Activated CD8-positive, alpha-beta T cell treated with anti-CD3 and anti-CD28 coated beads for 36 hours (primary cell): ENCODE data around the gene SLC25A18. TPM values are rescaled to one million over a fixed set of nuclear protein-coding genes. Genes with fewer than 3 reads are reported as not detected.
"Not testable (repeated sequence)": the region's sequence is repeated elsewhere in the genome, so short reads cannot be mapped to it uniquely, and the experiment has no call there.

Experiments used
- ATAC-seq: fragments of 200-7000 bp; cut with Tn5 transposase; one replicate; pipeline ENCODE4 v1.10.0; 2021; ENCODE audit warnings: mild to moderate bottlenecking, moderate library complexity
- CTCF ChIA-PET: fragments of 350-600 bp; sonication (Branson Sonifier 250); formaldehyde crosslinking; loops from one replicate; lab custom pipeline; 2021; ENCODE audit warnings: antibody characterized with exemption; lab: Charles Lee
- POLR2A ChIA-PET: fragments of 350-600 bp; sonication (Branson Sonifier 250); formaldehyde crosslinking; loops from one replicate; lab custom pipeline; 2021; ENCODE audit warnings: antibody characterized with exemption; lab: Charles Lee
- DNase-seq: peaks from one replicate; pipeline ENCODE4 v3.0.0-alpha.2; 2020
- H3K27ac Mint-ChIP-seq: one replicate; pipeline ENCODE4 v1.8.0; 2021; ENCODE audit warnings: mild to moderate bottlenecking, mixed read lengths
- H3K27me3 Mint-ChIP-seq: one replicate; pipeline ENCODE4 v1.8.0; 2021; ENCODE audit warnings: mixed read lengths
- H3K36me3 Mint-ChIP-seq: one replicate; pipeline ENCODE4 v1.8.0; 2021; ENCODE audit warnings: low read depth, mixed read lengths
- H3K4me1 Mint-ChIP-seq: one replicate; pipeline ENCODE4 v1.8.0; 2021; ENCODE audit warnings: low read depth, mixed read lengths
- H3K4me3 Mint-ChIP-seq: one replicate; pipeline ENCODE4 v1.8.0; 2021; ENCODE audit warnings: mild to moderate bottlenecking, moderate library complexity, mixed read lengths
- H3K9me3 Mint-ChIP-seq: one replicate; pipeline ENCODE4 v1.8.0; 2021; ENCODE audit warnings: mixed read lengths
- CTCF ChIP-seq: fragments of 200-600 bp; IDR thresholded peaks from one replicate; pipeline ENCODE4 v1.8.0; 2022; ENCODE audit warnings: antibody characterized with exemption, mild to moderate bottlenecking
- intact Hi-C: fragments of 100-400 bp; cut with micrococcal nuclease; formaldehyde crosslinking; loops from one replicate; pipeline ENCODE4 v1.10.0; 2022
- total RNA-seq, 2 experiments: library from RNA; stranded (reverse); gene quantifications; one replicate each; pipeline ENCODE4 v1.2.3, GENCODE V29; 2021

Gene SLC25A18
- total RNA-seq, 2 experiments from 2014 or later = not detected

GRCh38 chr22:17552737-17553136 lies 10.6 kb upstream of the SLC25A18 start:
- Mint-ChIP-seq H3K4me1 (no peaks in the 10 kb centered on the region), H3K4me3 (no peak overlapping the region), H3K9me3 (no peaks in the 10 kb centered on the region), H3K27me3 (no peaks in the 10 kb centered on the region), H3K36me3 (no peaks in the 10 kb centered on the region), H3K27ac (no peak overlapping the region)
- ChIA-PET CTCF (no interaction called here), POLR2A (no interaction called here)
- DNase-seq = no peak
- intact Hi-C loops = no loop called here
- no peak for ATAC-seq
- no peak for TF ChIP-seq CTCF

GRCh38 chr22:17554814-17555213 lies 8.5 kb upstream of the SLC25A18 start:
- no peaks in the 10 kb centered on the region for H3K36me3 Mint-ChIP-seq
- CTCF ChIA-PET = no interaction called here
- H3K4me3 Mint-ChIP-seq = no peak overlapping the region
- TF ChIP-seq CTCF = no peak
- H3K27ac Mint-ChIP-seq = no peak overlapping the region
- no peaks in the 10 kb centered on the region for H3K4me1 Mint-ChIP-seq
- H3K27me3 Mint-ChIP-seq = no peaks in the 10 kb centered on the region
- intact Hi-C loops = no loop called here
- H3K9me3 Mint-ChIP-seq = no peaks in the 10 kb centered on the region
- POLR2A ChIA-PET = no interaction called here
- no peak for ATAC-seq
- no peak for DNase-seq

DNA sequence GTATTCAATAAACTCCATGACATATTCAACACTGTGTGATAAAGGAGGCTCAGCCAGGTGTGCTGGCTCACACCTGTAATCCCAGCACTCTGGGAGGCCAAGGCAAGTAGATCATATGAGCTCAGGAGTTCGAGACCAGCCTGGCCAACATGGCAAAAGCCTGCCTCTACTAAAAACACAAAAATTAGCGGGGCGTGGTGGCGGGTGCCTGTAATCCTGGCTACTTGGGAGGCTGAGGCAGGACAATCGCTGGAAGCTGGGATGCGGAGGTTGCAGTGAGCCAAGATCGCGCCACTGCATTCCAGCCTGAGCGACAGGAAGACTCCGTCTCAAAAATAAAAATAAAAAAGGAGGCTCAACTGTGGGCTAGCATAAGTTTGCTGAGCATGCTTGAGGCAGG lies 4.1 kb upstream of the SLC25A18 start:
- Mint-ChIP-seq H3K27ac (no peak overlapping the region), H3K4me1 (no peaks in the 10 kb centered on the region), H3K36me3 (no peaks in the 10 kb centered on the region), H3K4me3 (no peak overlapping the region), H3K9me3 (no peaks in the 10 kb centered on the region), H3K27me3 (no peaks in the 10 kb centered on the region)
- CTCF ChIA-PET = interaction anchor here (0.9 to 1.5 kb wide), 4 partner anchors 11 to 517 kb away, joined by 3 to 5 read pairs (median 3); no protein-coding TSS in a partner anchor
- TF ChIP-seq CTCF = no peak
- ATAC-seq = no peak
- DNase-seq = no peak
- POLR2A ChIA-PET = no interaction called here
- intact Hi-C loops = no loop called here

GRCh38 chr22:17563936-17564391 lies 666 bp downstream of the SLC25A18 start:
- ChIA-PET CTCF (no interaction called here), POLR2A (no interaction called here)
- DNase-seq (no peak), ATAC-seq (no peak)
- intact Hi-C loops = no loop called here
- no peak for TF ChIP-seq CTCF
- Mint-ChIP-seq H3K4me1 (no peaks in the 10 kb centered on the region), H3K27me3 (peaks cover 2% of the 10 kb centered on the region), H3K4me3 (no peak overlapping the region), H3K27ac (no peak overlapping the region), H3K9me3 (no peaks in the 10 kb centered on the region), H3K36me3 (no peaks in the 10 kb centered on the region)

DNA sequence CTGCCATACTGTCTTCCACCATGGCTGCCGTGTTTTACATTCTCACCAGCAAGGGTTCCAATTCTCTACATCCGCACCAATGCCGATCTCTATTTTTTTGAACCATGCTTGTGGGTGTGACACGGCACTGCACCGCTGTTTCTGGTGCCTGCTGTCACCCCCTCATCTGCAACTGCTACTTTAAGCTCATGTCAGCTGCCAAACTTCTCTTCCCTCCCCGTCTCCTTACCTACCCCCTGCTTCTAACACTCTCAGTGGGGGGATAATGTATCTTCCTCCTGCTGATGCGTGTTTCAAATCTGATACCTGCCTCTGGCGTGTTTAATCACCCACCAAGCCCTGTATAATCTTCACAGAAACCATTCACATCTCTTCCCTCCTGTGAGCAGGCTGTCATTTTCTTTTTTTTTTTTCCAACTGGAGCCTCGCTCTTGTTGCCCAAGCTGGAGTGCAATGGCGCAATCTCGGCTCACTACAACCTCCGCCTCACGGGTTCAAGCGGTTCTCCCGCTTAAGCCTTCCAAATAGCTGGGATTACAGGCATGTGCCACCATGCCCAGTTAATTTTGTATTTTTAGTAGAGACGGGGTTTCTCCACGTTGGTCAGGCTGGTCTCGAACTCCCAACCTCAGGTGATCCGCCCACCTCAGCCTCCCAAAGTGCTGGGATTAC lies 2.9 kb downstream of the SLC25A18 start:
- DNase-seq, CTCF ChIA-PET, H3K27ac Mint-ChIP-seq, H3K9me3 Mint-ChIP-seq, POLR2A ChIA-PET, H3K27me3 Mint-ChIP-seq, intact Hi-C loops, H3K4me1 Mint-ChIP-seq, ATAC-seq, H3K4me3 Mint-ChIP-seq, H3K36me3 Mint-ChIP-seq: not testable (repeated sequence)
